Mesenchymal stem cell (in vitro differentiated cells and primary cell): ENCODE measurements around the gene SRF.

Source experiments
- DNase-seq: peaks from one replicate; pipeline ENCODE4 v3.0.0-alpha.2; 2013
- H2AFZ ChIP-seq: one replicate; pipeline ENCODE4 v1.6.1; 2013; ENCODE audit warnings: low read depth, mild to moderate bottlenecking, control low read depth, inconsistent platforms, low read length, moderate library complexity
- H2AK5ac ChIP-seq: 2 replicates; pipeline ENCODE4 v1.6.1; 2013; ENCODE audit warnings: low read length, moderate library complexity, mild to moderate bottlenecking, inconsistent platforms; ENCODE audit not compliant: severe bottlenecking
- H2BK120ac ChIP-seq: one replicate; pipeline ENCODE4 v1.6.1; 2013; ENCODE audit warnings: low read depth, mild to moderate bottlenecking, inconsistent platforms, low read length, moderate library complexity
- H2BK12ac ChIP-seq, 2 experiments: one replicate each; pipeline ENCODE4 v1.6.1; 2013; ENCODE audit warnings: inconsistent platforms in 2 of 2, low read length in 2 of 2, mild to moderate bottlenecking in 2 of 2, moderate library complexity in 2 of 2, control low read depth in 1 of 2
- H2BK15ac ChIP-seq: one replicate; pipeline ENCODE4 v1.6.1; 2013; ENCODE audit warnings: mild to moderate bottlenecking, low read depth, inconsistent platforms; ENCODE audit not compliant: poor library complexity, severe bottlenecking
- H2BK5ac ChIP-seq: 2 replicates; pipeline ENCODE4 v1.6.1; 2013; ENCODE audit warnings: low read depth, mild to moderate bottlenecking, low read length, control low read depth, inconsistent platforms; ENCODE audit not compliant: poor library complexity, severe bottlenecking
- H3K14ac ChIP-seq, 2 experiments: one replicate each; pipeline ENCODE4 v1.6.1; 2013; ENCODE audit warnings: inconsistent platforms in 2 of 2, low read length in 2 of 2, control low read depth in 1 of 2, mild to moderate bottlenecking in 1 of 2, moderate library complexity in 1 of 2
- H3K18ac ChIP-seq, 2 experiments: one replicate each; pipeline ENCODE4 v1.6.1; 2013; ENCODE audit warnings: inconsistent platforms in 2 of 2, low read length in 2 of 2, control low read depth in 1 of 2, low read depth in 1 of 2, mild to moderate bottlenecking in 1 of 2
- H3K23ac ChIP-seq, 2 experiments: one replicate each; pipeline ENCODE4 v1.6.1; 2013; ENCODE audit warnings: inconsistent platforms in 2 of 2, low read length in 2 of 2, mild to moderate bottlenecking in 2 of 2, moderate library complexity in 2 of 2, control low read depth in 1 of 2
- H3K27ac ChIP-seq: 2 replicates; pipeline ENCODE4 v1.5.1; 2013; ENCODE audit warnings: mild to moderate bottlenecking, moderate library complexity, low read length, control low read depth, inconsistent platforms; ENCODE audit not compliant: poor library complexity, severe bottlenecking
- H3K27me3 ChIP-seq, 2 experiments: 2 replicates each; pipeline versions ENCODE4 v1.6.1 to v1.7.0; 2013; ENCODE audit warnings: low read length in 2 of 2, mild to moderate bottlenecking in 2 of 2, moderate library complexity in 2 of 2, control low read depth in 1 of 2, inconsistent platforms in 1 of 2; ENCODE audit not compliant: control insufficient read depth in 1 of 2, insufficient read depth in 1 of 2
- H3K36me3 ChIP-seq, 2 experiments: 2 replicates each; pipeline versions ENCODE4 v1.6.1 to v1.7.0; 2013; ENCODE audit warnings: low read length in 2 of 2, control low read depth in 1 of 2, inconsistent platforms in 1 of 2, low read depth in 1 of 2, mild to moderate bottlenecking in 1 of 2; ENCODE audit not compliant: insufficient read depth in 2 of 2, control insufficient read depth in 1 of 2
- H3K4ac ChIP-seq, 2 experiments: one replicate each; pipeline ENCODE4 v1.6.1; 2013; ENCODE audit warnings: inconsistent platforms in 2 of 2, low read length in 2 of 2, mild to moderate bottlenecking in 2 of 2, moderate library complexity in 2 of 2, control low read depth in 1 of 2, low read depth in 1 of 2
- H3K4me1 ChIP-seq: 2 replicates; pipeline ENCODE4 v1.6.1; 2013; ENCODE audit warnings: low read depth, low read length, control low read depth; ENCODE audit not compliant: control insufficient read depth, insufficient read depth
- H3K4me2 ChIP-seq: 2 replicates; pipeline ENCODE4 v1.6.1; 2013; ENCODE audit warnings: low read length, mild to moderate bottlenecking, inconsistent platforms; ENCODE audit not compliant: poor library complexity, severe bottlenecking
- H3K4me3 ChIP-seq, 2 experiments: 2 replicates each; pipeline versions ENCODE4 v1.5.1 to v1.7.0; 2013; ENCODE audit warnings: low read length in 2 of 2, mild to moderate bottlenecking in 2 of 2, control low read depth in 1 of 2, low read depth in 1 of 2; ENCODE audit not compliant: insufficient read depth in 1 of 2
- H3K79me1 ChIP-seq: replicated peaks from 2 replicates; pipeline ENCODE4 v1.6.1; 2013; ENCODE audit warnings: mild to moderate bottlenecking, control low read depth, low read length, inconsistent platforms; ENCODE audit not compliant: poor library complexity, severe bottlenecking
- H3K9ac ChIP-seq: 2 replicates; pipeline ENCODE4 v1.7.0; 2013; ENCODE audit warnings: mild to moderate bottlenecking, low read length, moderate library complexity
- H3K9me3 ChIP-seq: 2 replicates; pipeline ENCODE4 v1.7.0; 2013; ENCODE audit warnings: mild to moderate bottlenecking, low read length; ENCODE audit not compliant: control insufficient read depth
- H4K8ac ChIP-seq: one replicate; pipeline ENCODE4 v1.6.1; 2013; ENCODE audit warnings: inconsistent platforms, mild to moderate bottlenecking, low read length, moderate library complexity
- H4K91ac ChIP-seq: one replicate; pipeline ENCODE4 v1.6.1; 2013; ENCODE audit warnings: mild to moderate bottlenecking, low read length, inconsistent platforms
- WGBS: methylation state at CpG from one replicate; pipeline ENCODE4 v1.1.7; 2013; ENCODE audit warnings: mixed read lengths; 5-methylcytosine and 5-hydroxymethylcytosine counted together

Gene SRF

DNA sequence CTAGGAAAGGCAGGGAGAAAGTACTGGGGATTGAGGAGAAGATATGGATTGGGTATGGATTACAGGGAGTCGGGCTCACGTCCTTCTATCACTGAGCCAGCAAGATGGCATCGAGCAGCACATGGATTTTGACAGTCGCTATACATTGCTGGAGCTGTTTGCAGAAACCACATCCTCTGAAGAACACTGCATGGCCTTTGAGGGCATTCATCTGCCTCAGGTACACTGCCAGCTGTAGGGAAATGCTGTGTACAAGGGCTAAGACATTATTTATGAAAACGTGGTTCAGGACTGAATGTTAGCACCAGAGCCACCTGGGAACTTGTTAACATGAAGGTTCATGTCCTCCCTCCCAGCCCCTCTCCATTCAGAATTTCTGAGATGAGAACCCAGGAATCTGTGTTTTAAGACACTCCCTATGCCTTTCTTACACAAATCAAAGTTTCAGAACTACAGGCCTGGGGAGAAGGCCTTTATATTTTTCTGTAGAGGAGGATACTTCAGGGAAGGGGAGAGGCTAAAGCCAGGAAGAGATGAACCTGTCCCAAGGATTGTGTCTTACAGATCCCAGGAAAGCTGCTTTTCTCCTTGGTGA lies 14.4 kb downstream of the SRF start:
- H3K9ac ChIP-seq, result peak overlapping the region; percentile 20
- WGBS, result 93% methylated on average over 5 of the region's 5 CpGs
- no peak overlapping the region for H3K27ac ChIP-seq
- no peak overlapping the region for H2AK5ac ChIP-seq
- H4K8ac ChIP-seq, result no peak overlapping the region
- no peak overlapping the region for H3K4me3 ChIP-seq
- H3K4me1 ChIP-seq, result peaks cover 13% of the 10 kb centered on the region
- H3K36me3 ChIP-seq, result peaks cover 46 to 50% of the 10 kb centered on the region in 2 experiments
- H3K4me2 ChIP-seq, result no peak overlapping the region
- H2AFZ ChIP-seq, result no peak overlapping the region
- H2BK120ac ChIP-seq, result no peak overlapping the region
- peaks cover 38% of the 10 kb centered on the region for H3K79me1 ChIP-seq
- no peaks in the 10 kb centered on the region for H3K27me3 ChIP-seq
- H2BK5ac ChIP-seq, result no peak overlapping the region
- no peak overlapping the region for H2BK15ac ChIP-seq
- H4K91ac ChIP-seq, result no peak overlapping the region
- H3K18ac ChIP-seq, result no peak overlapping the region
- DNase-seq, result no peak
- H2BK12ac ChIP-seq, result no peak overlapping the region
- no peak overlapping the region for H3K23ac ChIP-seq
- H3K14ac ChIP-seq, result no peak overlapping the region
- no peaks in the 10 kb centered on the region for H3K9me3 ChIP-seq
- H3K4ac ChIP-seq, result no peak overlapping the region

DNA sequence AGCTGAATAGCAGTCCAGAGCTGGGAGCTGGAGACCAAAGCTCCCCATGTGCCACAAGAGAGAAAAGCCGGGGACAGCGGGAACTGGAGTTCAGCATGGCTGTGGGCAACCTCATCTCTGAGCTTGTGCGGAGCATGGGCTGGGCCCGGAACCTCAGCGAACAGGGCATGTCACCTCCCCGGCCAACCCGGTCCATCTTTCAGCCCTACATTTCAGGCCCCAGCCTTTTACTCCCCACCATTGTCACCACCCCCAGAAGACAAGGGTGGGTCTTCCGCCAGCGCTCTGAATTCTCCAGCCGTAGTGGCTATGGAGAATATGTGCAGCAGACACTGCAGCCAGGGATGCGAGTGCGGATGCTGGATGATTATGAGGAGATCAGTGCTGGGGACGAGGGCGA lies 14.9 kb downstream of the SRF start:
- H3K9me3 ChIP-seq, result no peaks in the 10 kb centered on the region
- H3K79me1 ChIP-seq, result peaks cover 40% of the 10 kb centered on the region
- peaks cover 13% of the 10 kb centered on the region for H3K4me1 ChIP-seq
- no peak overlapping the region for H2BK12ac ChIP-seq
- H4K8ac ChIP-seq, result no peak overlapping the region
- no peak overlapping the region for H3K18ac ChIP-seq
- DNase-seq, result no peak
- no peak overlapping the region for H3K23ac ChIP-seq
- peaks cover 40 to 53% of the 10 kb centered on the region in 2 experiments for H3K36me3 ChIP-seq
- no peak overlapping the region for H3K14ac ChIP-seq
- WGBS, result over 99% methylated on average over 14 of the region's 14 CpGs
- H2AFZ ChIP-seq, result no peak overlapping the region
- no peak overlapping the region for H2BK15ac ChIP-seq
- no peak overlapping the region for H2AK5ac ChIP-seq
- no peak overlapping the region for H2BK5ac ChIP-seq
- H3K9ac ChIP-seq, result no peak overlapping the region
- no peak overlapping the region for H3K4me3 ChIP-seq
- H3K27me3 ChIP-seq, result no peaks in the 10 kb centered on the region
- H3K27ac ChIP-seq, result no peak overlapping the region
- no peak overlapping the region for H3K4me2 ChIP-seq
- no peak overlapping the region for H3K4ac ChIP-seq
- no peak overlapping the region for H2BK120ac ChIP-seq
- H4K91ac ChIP-seq, result no peak overlapping the region

DNA sequence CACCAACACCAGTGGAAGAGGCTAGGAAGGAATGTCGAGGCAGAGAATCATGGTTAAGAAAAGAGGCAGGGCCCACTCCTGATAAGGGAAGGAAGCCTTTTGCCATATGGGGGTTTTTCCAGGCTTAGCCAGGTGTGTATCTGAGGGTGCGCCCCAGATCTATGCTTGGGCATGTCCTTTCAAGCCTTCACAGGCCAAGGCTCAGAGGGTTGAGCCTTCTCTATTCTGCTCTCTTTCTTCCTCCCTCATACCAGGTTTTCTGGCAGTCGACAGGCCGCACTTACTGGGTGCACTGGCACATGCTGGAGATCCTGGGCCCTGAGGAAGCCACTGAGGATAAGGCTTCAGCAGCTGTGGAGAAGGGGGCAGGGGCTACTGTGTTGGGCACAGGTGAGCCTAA lies 15.6 kb downstream of the SRF start:
- Histone ChIP-seq H2AK5ac (no peak overlapping the region), H3K18ac (no peak overlapping the region), H3K27me3 (no peaks in the 10 kb centered on the region), H3K23ac (no peak overlapping the region), H3K9me3 (no peaks in the 10 kb centered on the region), H3K36me3 (peaks cover 39 to 53% of the 10 kb centered on the region in 2 experiments), H2BK120ac (no peak overlapping the region), H4K8ac (no peak overlapping the region), H3K27ac (no peak overlapping the region), H3K4me1 (peaks cover 12% of the 10 kb centered on the region), H3K14ac (no peak overlapping the region), H3K4me2 (no peak overlapping the region), H2AFZ (no peak overlapping the region), H3K4me3 (no peak overlapping the region), H2BK12ac (no peak overlapping the region), H3K9ac (no peak overlapping the region), H2BK5ac (no peak overlapping the region), H3K4ac (no peak overlapping the region), H2BK15ac (no peak overlapping the region), H3K79me1 (peaks cover 40% of the 10 kb centered on the region), H4K91ac (no peak overlapping the region)
- no peak for DNase-seq
- 98% methylated on average over 4 of the region's 4 CpGs for WGBS

DNA sequence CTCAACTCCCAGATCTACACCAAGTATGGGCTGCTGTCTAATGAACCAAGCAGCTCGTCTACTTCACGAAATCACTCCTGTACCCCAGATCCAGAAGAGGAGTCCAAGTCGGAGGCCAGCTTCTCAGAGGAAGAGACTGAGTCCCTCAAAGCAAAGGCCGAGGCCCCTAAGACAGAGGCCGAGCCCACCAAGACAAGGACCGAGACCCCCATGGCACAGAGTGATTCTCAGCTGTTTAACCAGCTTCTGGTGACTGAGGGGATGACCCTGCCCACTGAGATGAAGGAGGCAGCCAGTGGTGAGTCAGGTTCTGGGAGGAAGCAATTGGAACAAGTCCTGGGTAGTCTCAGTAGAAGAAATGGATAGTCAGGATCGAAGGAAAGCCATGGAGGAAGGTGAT lies 16.8 kb downstream of the SRF start:
- Histone ChIP-seq H3K18ac (no peak overlapping the region), H3K27me3 (no peaks in the 10 kb centered on the region), H3K23ac (no peak overlapping the region), H2BK12ac (no peak overlapping the region), H3K14ac (no peak overlapping the region), H3K9ac (no peak overlapping the region), H3K4me2 (no peak overlapping the region), H2AFZ (no peak overlapping the region), H4K91ac (no peak overlapping the region), H3K36me3 (peaks cover 49 to 56% of the 10 kb centered on the region in 2 experiments), H3K4me1 (peaks cover 10% of the 10 kb centered on the region), H2AK5ac (no peak overlapping the region), H2BK120ac (no peak overlapping the region), H3K4me3 (no peak overlapping the region), H3K4ac (no peak overlapping the region), H3K79me1 (peaks cover 41% of the 10 kb centered on the region), H4K8ac (no peak overlapping the region), H3K27ac (no peak overlapping the region), H2BK15ac (no peak overlapping the region), H2BK5ac (no peak overlapping the region), H3K9me3 (no peaks in the 10 kb centered on the region)
- WGBS, result 97% methylated on average over 6 of the region's 7 CpGs
- DNase-seq, result no peak
